K562 (cell line): ENCODE measurements around the gene UFSP1. TPM values are rescaled to one million over a fixed set of nuclear protein-coding genes. Genes with fewer than 3 reads are reported as not detected.

Experiments
- ATF6 ChIP-seq: sonication (generic); formaldehyde crosslinking; IDR thresholded peaks from 2 replicates; pipeline ENCODE4 v1.4.0; 2020; ENCODE audit warnings: mild to moderate bottlenecking, missing genetic modification reagents
- CBFA2T2 ChIP-seq: fragments of 450-650 bp; conservative IDR thresholded peaks from 2 replicates; pipeline ENCODE4 v1.6.1; 2017; ENCODE audit warnings: mild to moderate bottlenecking
- CEBPB ChIP-seq: fragments of 450-650 bp; IDR thresholded peaks from 2 replicates; pipeline ENCODE4 v1.6.1; 2016; ENCODE audit warnings: missing genetic modification characterization, missing compliant biosample characterization
- CEBPG ChIP-seq, 3 experiments: fragments of 200-800 bp in 1 of 3; sonication (Bioruptor generic) in 1 of 3; sonication (generic) in 1 of 3; formaldehyde crosslinking in 1 of 3; IDR thresholded peaks in 2 of 3; conservative IDR thresholded peaks in 1 of 3; 2 replicates each; pipeline versions ENCODE4 v1.6.1 to v1.8.0; 2016 to 2022; ENCODE audit warnings: missing compliant biosample characterization in 2 of 3, missing genetic modification characterization in 2 of 3, mild to moderate bottlenecking in 1 of 3, missing genetic modification reagents in 1 of 3
- CTBP1 ChIP-seq: fragments of 450-650 bp; IDR thresholded peaks from 2 replicates; pipeline ENCODE4 v1.6.1; 2016; ENCODE audit warnings: borderline replicate concordance
- E2F3 ChIP-seq: fragments of 250-450 bp; sonication (Bioruptor Pico); IDR thresholded peaks from 2 replicates; pipeline ENCODE4 v1.4.0; 2020; ENCODE audit warnings: mild to moderate bottlenecking
- HDAC1 ChIP-seq, 2 experiments: fragments of 450-650 bp; IDR thresholded peaks; 2 replicates each; pipeline ENCODE4 v1.6.1; 2016 to 2017; ENCODE audit warnings: inconsistent platforms in 1 of 2, mild to moderate bottlenecking in 1 of 2, moderate library complexity in 1 of 2
- KLF6 ChIP-seq: fragments of 250-450 bp; sonication (Bioruptor Pico); IDR thresholded peaks from 2 replicates; pipeline ENCODE4 v1.4.0; 2020; ENCODE audit warnings: mild to moderate bottlenecking, moderate library complexity, borderline replicate concordance
- LCOR ChIP-seq: sonication (generic); formaldehyde crosslinking; IDR thresholded peaks from 2 replicates; pipeline ENCODE4 v1.8.0; 2022; ENCODE audit warnings: mild to moderate bottlenecking, missing genetic modification reagents
- MAZ ChIP-seq, 2 experiments: fragments of 450-650 bp in 1 of 2; sonication (generic) in 1 of 2; formaldehyde crosslinking; IDR thresholded peaks in 1 of 2; conservative IDR thresholded peaks in 1 of 2; 2 replicates each; pipeline versions ENCODE4 v1.4.0 to v1.5.0; 2020; ENCODE audit warnings: mild to moderate bottlenecking in 1 of 2, missing genetic modification reagents in 1 of 2
- SMARCA4 ChIP-seq: fragments of 450-650 bp; IDR thresholded peaks from 2 replicates; pipeline ENCODE4 v1.6.1; 2016
- TEAD1 ChIP-seq, 2 experiments: fragments of 450-650 bp in 1 of 2; sonication (generic) in 1 of 2; formaldehyde crosslinking; IDR thresholded peaks; 2 replicates each; pipeline versions ENCODE4 v1.4.0 to v1.8.0; 2020 to 2022; ENCODE audit warnings: mild to moderate bottlenecking in 2 of 2, missing genetic modification reagents in 1 of 2
- TFAP4 ChIP-seq: sonication (generic); formaldehyde crosslinking; IDR thresholded peaks from 2 replicates; pipeline ENCODE4 v1.8.0; 2022; ENCODE audit warnings: missing genetic modification reagents, mild to moderate bottlenecking, moderate library complexity, borderline replicate concordance
- ZNF436 ChIP-seq: fragments of 250-450, 450-650 bp; sonication (Bioruptor Pico); formaldehyde crosslinking; IDR thresholded peaks from 2 replicates; pipeline ENCODE4 v1.7.0; 2020; ENCODE audit warnings: mild to moderate bottlenecking
- polyA plus RNA-seq, 8 experiments: library from polyadenylated mRNA; depleted of rRNA in 4 of 8; stranded (reverse) in 5 of 8; unstranded in 3 of 8; fragments of >200 nt; fragmentation: Nextera tagmentation in 2 of 8; fragmentation: Illumina TruSeq in 1 of 8; extraction: Ambion mirVana in 2 of 8; extraction: Trizol in 1 of 8; gene quantifications; 2 replicates each; pipeline versions ENCODE4 v1.2.1 to v1.2.3, GENCODE V29; 2011 to 2014; ENCODE audit warnings: inconsistent platforms in 1 of 8, missing spikeins in 1 of 8
- total RNA-seq, 7 experiments: library from RNA; depleted of rRNA in 6 of 7; stranded (reverse); fragments of >200 nt in 6 of 7; fragmentation: Illumina TruSeq in 2 of 7; extraction: Trizol in 2 of 7; gene quantifications; 2 replicates each; pipeline versions ENCODE4 v1.2.1 to v1.2.3, GENCODE V29; 2011 to 2021; ENCODE audit warnings: low replicate concordance in 1 of 7
- TF ChIP-seq, protein P1 (sequence below): sonication (generic); formaldehyde crosslinking; IDR thresholded peaks from 2 replicates; pipeline ENCODE4 v1.8.0; 2023; ENCODE audit warnings: missing genetic modification reagents, mild to moderate bottlenecking, borderline replicate concordance
- TF ChIP-seq, protein P2 (sequence below): fragments of 450-650 bp; formaldehyde crosslinking; IDR thresholded peaks from 2 replicates; pipeline ENCODE4 v1.4.0; 2022; ENCODE audit warnings: mild to moderate bottlenecking, moderate library complexity

Gene UFSP1
- total and polyA plus RNA-seq, 9 of the 15 experiments (the other 6 are each of a cell fraction or from before 2014, with no cell fraction given), result 0.50 to 18.8 (median 2.1) TPM

- TF ChIP-seq ZNF436 (no peak), E2F3 (peak; percentile 43; the same call in 1 of the 2 replicates), CTBP1 (peak; percentile 11; the same call in 1 of the 2 replicates), CBFA2T2 (no peak), CEBPB (no peak), TEAD1 (CRISPR knock-in tag; IDR thresholded peaks at IDR 0.05) (0 out of 4 replicates have a peak, but pooled peaks of 1 of the 2 experiments have one; percentile 33), ATF6 (CRISPR knock-in tag) (0 out of 2 replicates have a peak, but pooled peaks have one; percentile 12), MAZ (CRISPR knock-in tag; conservative IDR thresholded peaks at IDR 0.05 in 1 of 2, IDR thresholded peaks at IDR 0.05 in 1 of 2) (peak in 1 of 2 experiments; percentile 52; a peak in 3 of 4 replicates), LCOR (CRISPR knock-in tag) (0 out of 2 replicates have a peak, but pooled peaks have one; percentile 39), SMARCA4 (0 out of 2 replicates have a peak, but pooled peaks have one; percentile 10), CEBPG (CRISPR knock-in tag; IDR thresholded peaks at IDR 0.05) (no peak), CEBPG (tag; conservative IDR thresholded peaks at IDR 0.05 in 1 of 2, IDR thresholded peaks at IDR 0.05 in 1 of 2) (no peak), TFAP4 (CRISPR knock-in tag) (0 out of 2 replicates have a peak, but pooled peaks have one; percentile 20), KLF6 (peak; percentile 77; the same call in 1 of the 2 replicates), HDAC1 (IDR thresholded peaks at IDR 0.05) (peak in 1 of 2 experiments; percentile 50; a peak in 1 of 4 replicates)
- TF ChIP-seq, protein P1, sequence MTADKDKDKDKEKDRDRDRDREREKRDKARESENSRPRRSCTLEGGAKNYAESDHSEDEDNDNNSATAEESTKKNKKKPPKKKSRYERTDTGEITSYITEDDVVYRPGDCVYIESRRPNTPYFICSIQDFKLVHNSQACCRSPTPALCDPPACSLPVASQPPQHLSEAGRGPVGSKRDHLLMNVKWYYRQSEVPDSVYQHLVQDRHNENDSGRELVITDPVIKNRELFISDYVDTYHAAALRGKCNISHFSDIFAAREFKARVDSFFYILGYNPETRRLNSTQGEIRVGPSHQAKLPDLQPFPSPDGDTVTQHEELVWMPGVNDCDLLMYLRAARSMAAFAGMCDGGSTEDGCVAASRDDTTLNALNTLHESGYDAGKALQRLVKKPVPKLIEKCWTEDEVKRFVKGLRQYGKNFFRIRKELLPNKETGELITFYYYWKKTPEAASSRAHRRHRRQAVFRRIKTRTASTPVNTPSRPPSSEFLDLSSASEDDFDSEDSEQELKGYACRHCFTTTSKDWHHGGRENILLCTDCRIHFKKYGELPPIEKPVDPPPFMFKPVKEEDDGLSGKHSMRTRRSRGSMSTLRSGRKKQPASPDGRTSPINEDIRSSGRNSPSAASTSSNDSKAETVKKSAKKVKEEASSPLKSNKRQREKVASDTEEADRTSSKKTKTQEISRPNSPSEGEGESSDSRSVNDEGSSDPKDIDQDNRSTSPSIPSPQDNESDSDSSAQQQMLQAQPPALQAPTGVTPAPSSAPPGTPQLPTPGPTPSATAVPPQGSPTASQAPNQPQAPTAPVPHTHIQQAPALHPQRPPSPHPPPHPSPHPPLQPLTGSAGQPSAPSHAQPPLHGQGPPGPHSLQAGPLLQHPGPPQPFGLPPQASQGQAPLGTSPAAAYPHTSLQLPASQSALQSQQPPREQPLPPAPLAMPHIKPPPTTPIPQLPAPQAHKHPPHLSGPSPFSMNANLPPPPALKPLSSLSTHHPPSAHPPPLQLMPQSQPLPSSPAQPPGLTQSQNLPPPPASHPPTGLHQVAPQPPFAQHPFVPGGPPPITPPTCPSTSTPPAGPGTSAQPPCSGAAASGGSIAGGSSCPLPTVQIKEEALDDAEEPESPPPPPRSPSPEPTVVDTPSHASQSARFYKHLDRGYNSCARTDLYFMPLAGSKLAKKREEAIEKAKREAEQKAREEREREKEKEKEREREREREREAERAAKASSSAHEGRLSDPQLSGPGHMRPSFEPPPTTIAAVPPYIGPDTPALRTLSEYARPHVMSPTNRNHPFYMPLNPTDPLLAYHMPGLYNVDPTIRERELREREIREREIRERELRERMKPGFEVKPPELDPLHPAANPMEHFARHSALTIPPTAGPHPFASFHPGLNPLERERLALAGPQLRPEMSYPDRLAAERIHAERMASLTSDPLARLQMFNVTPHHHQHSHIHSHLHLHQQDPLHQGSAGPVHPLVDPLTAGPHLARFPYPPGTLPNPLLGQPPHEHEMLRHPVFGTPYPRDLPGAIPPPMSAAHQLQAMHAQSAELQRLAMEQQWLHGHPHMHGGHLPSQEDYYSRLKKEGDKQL (CRISPR knock-in tag), result 0 out of 2 replicates have a peak, but pooled peaks have one; percentile 51
- TF ChIP-seq, protein P2, sequence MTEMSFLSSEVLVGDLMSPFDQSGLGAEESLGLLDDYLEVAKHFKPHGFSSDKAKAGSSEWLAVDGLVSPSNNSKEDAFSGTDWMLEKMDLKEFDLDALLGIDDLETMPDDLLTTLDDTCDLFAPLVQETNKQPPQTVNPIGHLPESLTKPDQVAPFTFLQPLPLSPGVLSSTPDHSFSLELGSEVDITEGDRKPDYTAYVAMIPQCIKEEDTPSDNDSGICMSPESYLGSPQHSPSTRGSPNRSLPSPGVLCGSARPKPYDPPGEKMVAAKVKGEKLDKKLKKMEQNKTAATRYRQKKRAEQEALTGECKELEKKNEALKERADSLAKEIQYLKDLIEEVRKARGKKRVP (CRISPR knock-in tag), result peak; percentile 34; the same call in 1 of the 2 replicates
Observed at GRCh38 chr7:100867776-100868485, 21.6 kb downstream of the UFSP1 start (continued).
